K562 (cell line): ENCODE results near the gene MTHFR. TPM values are rescaled to one million over a fixed set of nuclear protein-coding genes. Genes with fewer than 3 reads are reported as not detected.

ENCODE experiments used
- ATF7 ChIP-seq: fragments of 450-650 bp; IDR thresholded peaks from 2 replicates; pipeline ENCODE4 v1.7.1; 2014; ENCODE audit warnings: mild to moderate bottlenecking, moderate library complexity
- BCOR ChIP-seq: fragments of 450-650 bp; IDR thresholded peaks from 2 replicates; pipeline ENCODE4 v1.6.1; 2016
- CREM ChIP-seq: IDR thresholded peaks from 2 replicates; pipeline ENCODE4 v1.6.1; 2014; ENCODE audit warnings: antibody characterized with exemption, low read depth
- LCOR ChIP-seq: sonication (generic); formaldehyde crosslinking; IDR thresholded peaks from 2 replicates; pipeline ENCODE4 v1.8.0; 2022; ENCODE audit warnings: mild to moderate bottlenecking, missing genetic modification reagents
- MAFG ChIP-seq: fragments of 450-650 bp; conservative IDR thresholded peaks from 2 replicates; pipeline ENCODE4 v1.6.1; 2016; ENCODE audit warnings: missing genetic modification characterization, missing compliant biosample characterization
- MTA3 ChIP-seq: fragments of 450-650 bp; formaldehyde crosslinking; IDR thresholded peaks from 2 replicates; pipeline ENCODE4 v1.6.1; 2017; ENCODE audit warnings: mild to moderate bottlenecking, borderline replicate concordance
- NFE2 ChIP-seq: IDR thresholded peaks from 2 replicates; pipeline ENCODE4 v1.6.1; 2014; ENCODE audit warnings: antibody characterized with exemption, low read depth
- NFYB ChIP-seq: IDR thresholded peaks from 2 replicates; pipeline ENCODE4 v1.6.1; 2011; ENCODE audit warnings: mild to moderate bottlenecking, moderate library complexity; ENCODE audit not compliant: insufficient read length; ENCODE audit errors: extremely low read depth
- PCBP1 ChIP-seq: fragments of 200-400 bp; formaldehyde crosslinking; IDR thresholded peaks from 2 replicates; pipeline ENCODE4 v1.6.1; 2018; ENCODE audit warnings: mild to moderate bottlenecking, low read depth, low read length; ENCODE audit not compliant: poor library complexity, severe bottlenecking
- RAD51 ChIP-seq: fragments of 450-650 bp; IDR thresholded peaks from 2 replicates; pipeline ENCODE4 v1.7.1; 2016; ENCODE audit warnings: low read depth, mild to moderate bottlenecking, borderline replicate concordance
- RREB1 ChIP-seq: fragments of 250-450 bp; sonication (Bioruptor Pico); IDR thresholded peaks from 2 replicates; pipeline ENCODE4 v1.4.0; 2020
- SMAD4 ChIP-seq: fragments of 250-450 bp; sonication (Bioruptor Pico); conservative IDR thresholded peaks from 2 replicates; pipeline ENCODE4 v1.8.0; 2021; ENCODE audit warnings: inconsistent platforms, mild to moderate bottlenecking, moderate library complexity
- SP1 ChIP-seq: sonication (generic); formaldehyde crosslinking; IDR thresholded peaks from 2 replicates; pipeline ENCODE4 v1.8.1; 2022; ENCODE audit warnings: mild to moderate bottlenecking, missing genetic modification reagents
- UBTF ChIP-seq, 2 experiments: IDR thresholded peaks; 2 replicates each; pipeline ENCODE4 v1.6.1; 2012; ENCODE audit warnings: improper control_type of control experiment in 2 of 2, low read depth in 2 of 2, low read length in 2 of 2, borderline replicate concordance in 1 of 2
- ZEB2 ChIP-seq: fragments of 450-650 bp; IDR thresholded peaks from 2 replicates; pipeline ENCODE4 v1.6.1; 2016
- ZNF586 ChIP-seq: fragments of 450-650 bp; formaldehyde crosslinking; conservative IDR thresholded peaks from 2 replicates; pipeline ENCODE4 v1.4.0; 2020; ENCODE audit warnings: mild to moderate bottlenecking, moderate library complexity
- ZNF830 ChIP-seq: fragments of 250-450 bp; sonication (Bioruptor Pico); IDR thresholded peaks from 2 replicates; pipeline ENCODE4 v1.5.0; 2021; ENCODE audit warnings: mild to moderate bottlenecking
- polyA plus RNA-seq, 8 experiments: library from polyadenylated mRNA; depleted of rRNA in 4 of 8; stranded (reverse) in 5 of 8; unstranded in 3 of 8; fragments of >200 nt; fragmentation: Nextera tagmentation in 2 of 8; fragmentation: Illumina TruSeq in 1 of 8; extraction: Ambion mirVana in 2 of 8; extraction: Trizol in 1 of 8; gene quantifications; 2 replicates each; pipeline versions ENCODE4 v1.2.1 to v1.2.3, GENCODE V29; 2011 to 2014; ENCODE audit warnings: inconsistent platforms in 1 of 8, missing spikeins in 1 of 8
- total RNA-seq, 7 experiments: library from RNA; depleted of rRNA in 6 of 7; stranded (reverse); fragments of >200 nt in 6 of 7; fragmentation: Illumina TruSeq in 2 of 7; extraction: Trizol in 2 of 7; gene quantifications; 2 replicates each; pipeline versions ENCODE4 v1.2.1 to v1.2.3, GENCODE V29; 2011 to 2021; ENCODE audit warnings: low replicate concordance in 1 of 7
- TF ChIP-seq, protein P1 (sequence below): fragments of 450-650 bp; formaldehyde crosslinking; IDR thresholded peaks from 2 replicates; pipeline ENCODE4 v1.4.0; 2020; ENCODE audit warnings: mild to moderate bottlenecking, moderate library complexity

MTHFR gene
- total and polyA plus RNA-seq, 9 of the 15 experiments (the other 6 are each of a cell fraction or from before 2014, with no cell fraction given): 5.0 to 104 (median 62.6) TPM

DNA sequence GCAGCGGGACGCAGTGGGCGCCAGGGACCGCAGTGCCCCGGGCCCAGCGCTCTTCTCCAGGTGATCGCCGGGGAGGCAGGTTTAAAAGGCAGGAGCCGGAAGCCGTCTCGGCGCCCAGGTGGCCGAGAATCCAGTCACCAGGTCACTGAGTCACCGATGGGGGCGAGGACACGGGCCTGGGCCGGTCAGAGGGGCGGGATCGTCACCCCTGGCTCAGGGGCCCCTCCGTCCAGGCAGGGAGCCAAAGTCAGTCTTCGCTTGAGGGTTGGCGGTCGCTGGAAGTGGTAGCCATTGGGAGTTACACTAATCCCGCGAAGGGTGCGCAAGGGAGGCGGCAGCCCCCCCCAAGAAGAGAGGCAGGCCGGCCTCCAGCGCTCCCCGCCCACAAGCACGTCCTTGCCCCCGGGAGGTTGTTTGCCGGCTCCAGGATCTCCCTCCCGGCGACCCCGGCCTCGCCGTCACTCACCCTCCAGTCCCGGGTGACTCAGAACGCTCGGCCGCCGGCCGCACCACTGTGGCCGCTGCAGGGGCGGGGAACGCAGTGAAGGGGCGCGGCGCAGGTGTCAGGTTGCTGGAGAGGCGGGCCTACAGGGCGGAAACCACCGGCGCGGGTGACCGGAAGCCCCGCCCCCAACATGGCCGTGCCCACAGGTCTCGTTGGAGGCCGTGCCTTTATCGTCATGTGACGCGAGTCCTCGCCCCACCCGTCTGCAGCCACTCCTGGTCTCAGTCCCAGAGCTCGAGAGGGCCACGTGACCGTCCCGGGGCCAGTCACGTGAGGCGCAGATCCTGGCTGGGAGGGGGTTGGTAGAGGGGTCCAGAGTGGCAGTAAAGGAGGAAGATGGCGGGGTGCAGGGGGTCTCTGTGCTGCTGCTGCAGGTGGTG is at the start of gene MTHFR, which contains the start of gene CLCN6 (continued):
- TF ChIP-seq RREB1 (CRISPR knock-in tag) (peak; percentile 59; the same call in 1 of the 2 replicates), ZNF586 (CRISPR knock-in tag) (no peak), BCOR (peak; percentile 17; the same call in 1 of the 2 replicates), MTA3 (peak; percentile 89), NFYB (peak; percentile 64), RAD51 (peak; percentile 100), NFE2 (peak; percentile 16; the same call in 1 of the 2 replicates), ZEB2 (peak; percentile 73; the same call in 1 of the 2 replicates), MAFG (tag) (no peak), SMAD4 (peak; percentile 64), SP1 (CRISPR knock-in tag) (peak; percentile 99), ZNF830 (CRISPR knock-in tag) (0 out of 2 replicates have a peak, but pooled peaks have one; percentile 25), ATF7 (peak; percentile 94), PCBP1 (peak; percentile 53), CREM (peak; percentile 94), LCOR (CRISPR knock-in tag) (peak; percentile 74; the same call in 1 of the 2 replicates), UBTF (IDR thresholded peaks at IDR 0.05; ENCODE audit: borderline replicate concordance in 1 of 2, low read depth in 2 of 2, low read length in 2 of 2) (peak; percentile 97 to 98)
- TF ChIP-seq, protein P1, sequence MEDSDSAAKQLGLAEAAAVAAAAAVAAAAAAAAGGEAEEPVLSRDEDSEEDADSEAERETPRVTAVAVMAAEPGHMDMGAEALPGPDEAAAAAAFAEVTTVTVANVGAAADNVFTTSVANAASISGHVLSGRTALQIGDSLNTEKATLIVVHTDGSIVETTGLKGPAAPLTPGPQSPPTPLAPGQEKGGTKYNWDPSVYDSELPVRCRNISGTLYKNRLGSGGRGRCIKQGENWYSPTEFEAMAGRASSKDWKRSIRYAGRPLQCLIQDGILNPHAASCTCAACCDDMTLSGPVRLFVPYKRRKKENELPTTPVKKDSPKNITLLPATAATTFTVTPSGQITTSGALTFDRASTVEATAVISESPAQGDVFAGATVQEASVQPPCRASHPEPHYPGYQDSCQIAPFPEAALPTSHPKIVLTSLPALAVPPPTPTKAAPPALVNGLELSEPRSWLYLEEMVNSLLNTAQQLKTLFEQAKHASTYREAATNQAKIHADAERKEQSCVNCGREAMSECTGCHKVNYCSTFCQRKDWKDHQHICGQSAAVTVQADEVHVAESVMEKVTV: no peak
